K562 (cell line): ENCODE results near the gene WNT2. TPM values are rescaled to one million over a fixed set of nuclear protein-coding genes. Genes with fewer than 3 reads are reported as not detected.

Source experiments
- ATAC-seq: fragments of 200-7000 bp; cut with Tn5 transposase; 3 replicates; pipeline ENCODE4 v1.9.1; 2020; ENCODE audit warnings: moderate library complexity
- BruUV-seq: library from RNA; stranded (reverse); fragments of 400-500 nt; replicated peaks from 2 replicates; lab custom pipeline; 2021; lab: Mats Ljungman, UMichigan
- CTCF ChIA-PET: fragments of 300-600 bp; formaldehyde crosslinking; extraction: SDS; loops from one replicate; lab custom pipeline; 2021; ENCODE audit warnings: low intra/inter-chr PET ratio; lab: Yijun Ruan, JAX
- POLR2A ChIA-PET: fragments of 300-600, 350-650 bp; sonication (Branson Sonifier 250); formaldehyde crosslinking; extraction: SDS; loops from one replicate; lab custom pipeline; 2021; ENCODE audit warnings: antibody characterized with exemption, inconsistent platforms; lab: Yijun Ruan, JAX
- DNase-seq, 4 experiments: peaks; one replicate each; pipeline versions ENCODE4 v3.0.0 to v3.0.0-alpha.2; 2011 to 2018; ENCODE audit warnings: low spot score in 3 of 4, mixed read lengths in 3 of 4; ENCODE audit errors: extremely low read depth in 1 of 4
- FAIRE-seq: peaks from 2 replicates; lab custom pipeline; 2011; peaks lifted over from hg19 to GRCh38; lab: Jason Lieb, UNC
- H2AFZ ChIP-seq: 2 replicates; pipeline ENCODE4 v1.6.0; 2011; ENCODE audit warnings: low read depth, low read length, control low read depth, inconsistent platforms
- H3K27ac ChIP-seq: fragments of 200-600 bp; 3 replicates; pipeline ENCODE4 v1.8.0; 2011; ENCODE audit warnings: low read depth, mild to moderate bottlenecking, control low read depth, inconsistent platforms, low read length, moderate library complexity, mixed read lengths; ENCODE audit errors: extremely low read depth
- H3K27me3 ChIP-seq, 2 experiments: fragments of 300-600 bp in 1 of 2; 2 replicates in 1 of 2; 3 replicates in 1 of 2; pipeline versions ENCODE4 v1.6.0 to v1.8.0; 2011; ENCODE audit warnings: inconsistent platforms in 2 of 2, low read length in 2 of 2, mild to moderate bottlenecking in 1 of 2, mixed read lengths in 1 of 2, moderate library complexity in 1 of 2; ENCODE audit not compliant: control insufficient read depth in 2 of 2, insufficient read depth in 2 of 2
- H3K36me3 ChIP-seq: fragments of 300-600 bp; 3 replicates; pipeline ENCODE4 v1.8.0; 2011; ENCODE audit warnings: mild to moderate bottlenecking, low read length, inconsistent platforms; ENCODE audit not compliant: control insufficient read depth, insufficient read depth
- H3K4me1 ChIP-seq, 2 experiments: fragments of 200-600 bp in 1 of 2; replicated peaks in 1 of 2; 2 replicates in 1 of 2; 3 replicates in 1 of 2; pipeline versions ENCODE4 v1.5.1 to v1.8.0; 2011; ENCODE audit warnings: inconsistent platforms in 2 of 2, low read length in 2 of 2, mild to moderate bottlenecking in 1 of 2, mixed read lengths in 1 of 2, moderate library complexity in 1 of 2; ENCODE audit not compliant: control insufficient read depth in 2 of 2, insufficient read depth in 2 of 2
- H3K4me2 ChIP-seq: 2 replicates; pipeline ENCODE4 v1.6.1; 2011; ENCODE audit warnings: low read length, control low read depth, inconsistent platforms, mixed read lengths; ENCODE audit not compliant: insufficient read depth
- H3K4me3 ChIP-seq: fragments of 200-600 bp; sonication (generic), shearing (Covaris generic); 2 replicates; pipeline ENCODE4 v1.5.1; 2016; ENCODE audit warnings: control low read depth, inconsistent platforms
- H3K79me2 ChIP-seq: fragments of 200-600 bp; 3 replicates; pipeline ENCODE4 v1.8.0; 2011; ENCODE audit warnings: low read length, inconsistent platforms; ENCODE audit not compliant: control insufficient read depth, insufficient read depth
- H3K9ac ChIP-seq, 2 experiments: 2 replicates each; pipeline versions ENCODE4 v1.6.0 to v1.6.1; 2011; ENCODE audit warnings: low read depth in 2 of 2, low read length in 2 of 2, control low read depth in 1 of 2, inconsistent platforms in 1 of 2, mild to moderate bottlenecking in 1 of 2, mixed read lengths in 1 of 2; ENCODE audit not compliant: insufficient read depth in 1 of 2
- H3K9me1 ChIP-seq: one replicate; pipeline ENCODE4 v1.6.0; 2011; ENCODE audit warnings: inconsistent platforms, mild to moderate bottlenecking, low read length, moderate library complexity; ENCODE audit not compliant: control insufficient read depth, insufficient read depth
- H3K9me3 ChIP-seq: replicated peaks from 2 replicates; pipeline ENCODE4 v1.5.1; 2011; ENCODE audit warnings: low read depth, low read length, inconsistent platforms; ENCODE audit not compliant: control insufficient read depth, insufficient read depth
- H4K20me1 ChIP-seq: replicated peaks from 2 replicates; pipeline ENCODE4 v1.6.1; 2011; ENCODE audit warnings: low read length, inconsistent platforms, mixed read lengths; ENCODE audit not compliant: control insufficient read depth, insufficient read depth
- ATF1 ChIP-seq, 2 experiments: fragments of 450-650 bp in 1 of 2; IDR thresholded peaks; 2 replicates each; pipeline ENCODE4 v1.6.1; 2016; ENCODE audit warnings: missing compliant biosample characterization in 1 of 2, missing genetic modification characterization in 1 of 2
- COPS2 ChIP-seq: fragments of 450-650 bp; conservative IDR thresholded peaks from 2 replicates; pipeline ENCODE4 v1.6.1; 2016; ENCODE audit warnings: mild to moderate bottlenecking, moderate library complexity
- CREBBP ChIP-seq: IDR thresholded peaks from one replicate; pipeline ENCODE4 v1.6.1; 2012; ENCODE audit warnings: low read depth, mild to moderate bottlenecking, control low read depth, inconsistent platforms, low read length
- HEY1 ChIP-seq: fragments of 250-450 bp; sonication (Bioruptor Pico); IDR thresholded peaks from 2 replicates; pipeline ENCODE4 v1.5.0; 2020; ENCODE audit warnings: mild to moderate bottlenecking, moderate library complexity, borderline replicate concordance
- SMARCC2 ChIP-seq: fragments of 450-650 bp; IDR thresholded peaks from 2 replicates; pipeline ENCODE4 v1.6.1; 2017; ENCODE audit warnings: antibody characterized with exemption, moderate library complexity, mild to moderate bottlenecking, low read depth
- SP2 ChIP-seq: IDR thresholded peaks from 2 replicates; pipeline ENCODE4 v1.6.1; 2011; ENCODE audit warnings: mild to moderate bottlenecking, low read depth, low read length, moderate library complexity; ENCODE audit not compliant: poor library complexity, severe bottlenecking; ENCODE audit errors: extremely low read depth
- SREBF1 ChIP-seq: fragments of 150-350 bp; IDR thresholded peaks from 2 replicates; pipeline ENCODE4 v1.6.1; 2014; ENCODE audit warnings: antibody characterized with exemption, low read depth, low read length, borderline replicate concordance
- TRIM24 ChIP-seq, 2 experiments: fragments of 450-650 bp; IDR thresholded peaks; 2 replicates each; pipeline ENCODE4 v1.6.1; 2016
- ZNF444 ChIP-seq: fragments of 250-450 bp; sonication (Bioruptor Pico); IDR thresholded peaks from 2 replicates; pipeline ENCODE4 v1.4.0; 2020; ENCODE audit warnings: mild to moderate bottlenecking, moderate library complexity
- ZSCAN29 ChIP-seq: fragments of 450-650 bp; IDR thresholded peaks from 2 replicates; pipeline ENCODE4 v1.6.1; 2017
- WGBS: fragments of 100-300 bp; shearing (Covaris generic); methylation state at CpG from one replicate; pipeline ENCODE4 v1.1.6; 2016; ENCODE audit warnings: low coverage, mixed read lengths; ENCODE audit not compliant: insufficient coverage; ENCODE audit errors: missing lambda C conversion rate; 5-methylcytosine and 5-hydroxymethylcytosine counted together
- in situ Hi-C: fragments of 300-500 bp; cut with MboI; formaldehyde crosslinking; loops from 4 replicates; pipeline ENCODE4 v1.15.0; 2018; ENCODE audit warnings: inconsistent platforms, mixed read lengths
- intact Hi-C: fragments of 100-400 bp; cut with micrococcal nuclease; formaldehyde crosslinking; loops from 2 replicates; pipeline ENCODE4 v1.14.2; 2022
- polyA plus RNA-seq, 8 experiments: library from polyadenylated mRNA; depleted of rRNA in 4 of 8; stranded (reverse) in 5 of 8; unstranded in 3 of 8; fragments of >200 nt; fragmentation: Nextera tagmentation in 2 of 8; fragmentation: Illumina TruSeq in 1 of 8; extraction: Ambion mirVana in 2 of 8; extraction: Trizol in 1 of 8; gene quantifications; 2 replicates each; pipeline versions ENCODE4 v1.2.1 to v1.2.3, GENCODE V29; 2011 to 2014; ENCODE audit warnings: inconsistent platforms in 1 of 8, missing spikeins in 1 of 8
- total RNA-seq, 7 experiments: library from RNA; depleted of rRNA in 6 of 7; stranded (reverse); fragments of >200 nt in 6 of 7; fragmentation: Illumina TruSeq in 2 of 7; extraction: Trizol in 2 of 7; gene quantifications; 2 replicates each; pipeline versions ENCODE4 v1.2.1 to v1.2.3, GENCODE V29; 2011 to 2021; ENCODE audit warnings: low replicate concordance in 1 of 7
- TF ChIP-seq, protein P1 (sequence below): fragments of 450-650 bp; IDR thresholded peaks from 2 replicates; pipeline ENCODE4 v1.6.1; 2017; ENCODE audit warnings: mild to moderate bottlenecking, moderate library complexity
- TF ChIP-seq, protein P2 (sequence below), 3 experiments: fragments of 200-800 bp in 1 of 3; fragments of 250-450 bp in 1 of 3; fragments of 450-650 bp in 1 of 3; sonication (Bioruptor Pico) in 1 of 3; sonication (Bioruptor generic) in 1 of 3; formaldehyde crosslinking in 1 of 3; IDR thresholded peaks; 2 replicates each; pipeline versions ENCODE4 v1.6.1 to v1.8.0; 2016 to 2022; ENCODE audit warnings: mild to moderate bottlenecking in 2 of 3, missing genetic modification characterization in 2 of 3, missing compliant biosample characterization in 1 of 3, moderate library complexity in 1 of 3
- TF ChIP-seq, protein P3 (sequence below), 3 experiments: IDR thresholded peaks in 2 of 3; conservative IDR thresholded peaks in 1 of 3; 2 replicates each; pipeline ENCODE4 v1.5.1; 2011 to 2012; ENCODE audit warnings: low read length in 3 of 3, mild to moderate bottlenecking in 3 of 3, control low read depth in 2 of 3, improper control_type of control experiment in 1 of 3, inconsistent platforms in 1 of 3, low read depth in 1 of 3, mixed read lengths in 1 of 3, moderate library complexity in 1 of 3; ENCODE audit not compliant: insufficient read depth in 2 of 3

Gene WNT2
- total and polyA plus RNA-seq, 9 of the 15 experiments (the other 6 are each of a cell fraction or from before 2014, with no cell fraction given), result 0.04 TPM; not detected in 8

DNA sequence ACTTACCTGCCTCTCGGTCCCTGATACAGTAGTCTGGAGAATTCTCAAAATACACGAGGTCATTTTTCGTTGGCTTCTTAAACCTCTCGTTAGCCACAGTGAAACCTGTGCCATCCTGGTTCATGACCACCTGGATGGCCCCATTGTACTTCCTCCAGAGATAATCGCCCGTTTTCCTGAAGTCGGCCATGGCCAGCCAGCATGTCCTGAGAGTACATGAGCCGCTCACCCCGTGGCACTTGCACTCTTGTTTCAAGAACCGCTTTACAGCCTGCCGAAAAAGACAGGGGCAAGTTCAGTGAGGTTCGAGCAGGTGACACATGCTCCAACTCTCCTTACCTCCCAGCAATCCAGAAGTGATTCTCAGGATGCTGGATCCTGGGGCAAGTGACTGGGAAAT lies 25.3 kb downstream of the WNT2 start (continued):
- TF ChIP-seq SMARCC2 (no peak), ZNF444 (no peak), CREBBP (no peak), ATF1 (CRISPR knock-in tag; IDR thresholded peaks at IDR 0.05) (no peak), ATF1 (tag; IDR thresholded peaks at IDR 0.05) (no peak), ZSCAN29 (no peak)
- TF ChIP-seq, protein P1, sequence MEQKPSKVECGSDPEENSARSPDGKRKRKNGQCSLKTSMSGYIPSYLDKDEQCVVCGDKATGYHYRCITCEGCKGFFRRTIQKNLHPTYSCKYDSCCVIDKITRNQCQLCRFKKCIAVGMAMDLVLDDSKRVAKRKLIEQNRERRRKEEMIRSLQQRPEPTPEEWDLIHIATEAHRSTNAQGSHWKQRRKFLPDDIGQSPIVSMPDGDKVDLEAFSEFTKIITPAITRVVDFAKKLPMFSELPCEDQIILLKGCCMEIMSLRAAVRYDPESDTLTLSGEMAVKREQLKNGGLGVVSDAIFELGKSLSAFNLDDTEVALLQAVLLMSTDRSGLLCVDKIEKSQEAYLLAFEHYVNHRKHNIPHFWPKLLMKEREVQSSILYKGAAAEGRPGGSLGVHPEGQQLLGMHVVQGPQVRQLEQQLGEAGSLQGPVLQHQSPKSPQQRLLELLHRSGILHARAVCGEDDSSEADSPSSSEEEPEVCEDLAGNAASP, result no peak

DNA sequence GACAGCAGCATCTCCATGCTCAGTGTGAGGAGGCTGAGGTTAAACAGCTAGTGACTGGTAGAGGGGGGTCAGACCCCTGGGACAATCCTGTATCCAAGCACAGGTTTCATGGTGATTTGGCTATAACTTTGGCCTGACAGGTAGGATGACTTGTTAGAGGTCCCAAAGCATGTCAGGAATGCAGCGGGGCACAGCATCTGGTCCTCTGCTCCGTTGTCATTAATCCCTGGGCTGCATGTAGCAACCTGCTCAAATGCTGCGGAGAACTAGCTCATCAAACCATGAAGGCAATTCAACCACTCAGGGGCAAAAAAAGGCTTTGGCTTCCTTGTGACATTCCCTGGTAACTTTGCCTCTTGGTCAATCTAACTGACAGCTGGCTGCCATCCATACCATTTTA lies 26.8 kb downstream of the WNT2 start:
- POLR2A ChIA-PET, result interaction anchor here (0.8 to 1.8 kb wide), 2 partner anchors 10 kb away, joined by 3 to 8 read pairs; no protein-coding TSS in a partner anchor
- Histone ChIP-seq H3K27ac (no peak overlapping the region), H3K9ac (no peak overlapping the region), H3K9me3 (no peaks in the 10 kb centered on the region), H3K4me2 (no peak overlapping the region), H4K20me1 (no peaks in the 10 kb centered on the region), H3K36me3 (no peaks in the 10 kb centered on the region), H3K4me1 (no peaks in the 10 kb centered on the region), H3K9me1 (no peaks in the 10 kb centered on the region), H2AFZ (no peak overlapping the region), H3K4me3 (no peak overlapping the region), H3K79me2 (no peaks in the 10 kb centered on the region), H3K27me3 (peaks cover 30 to 46% of the 10 kb centered on the region in 2 experiments)
- 0% methylated on average over 3 of the region's 3 CpGs for WGBS
- no peak for DNase-seq
- intact Hi-C loops (no loop called here), in situ Hi-C loops (no loop called here)
- ATAC-seq, result no peak
- no TSS peak for BruUV-seq
- no peak for FAIRE-seq
- CTCF ChIA-PET, result no interaction called here
- TF ChIP-seq HEY1 (CRISPR knock-in tag) (no peak), SP2 (no peak), COPS2 (no peak), SREBF1 (no peak), TRIM24 (IDR thresholded peaks at IDR 0.05) (no peak)
- TF ChIP-seq, protein P2, sequence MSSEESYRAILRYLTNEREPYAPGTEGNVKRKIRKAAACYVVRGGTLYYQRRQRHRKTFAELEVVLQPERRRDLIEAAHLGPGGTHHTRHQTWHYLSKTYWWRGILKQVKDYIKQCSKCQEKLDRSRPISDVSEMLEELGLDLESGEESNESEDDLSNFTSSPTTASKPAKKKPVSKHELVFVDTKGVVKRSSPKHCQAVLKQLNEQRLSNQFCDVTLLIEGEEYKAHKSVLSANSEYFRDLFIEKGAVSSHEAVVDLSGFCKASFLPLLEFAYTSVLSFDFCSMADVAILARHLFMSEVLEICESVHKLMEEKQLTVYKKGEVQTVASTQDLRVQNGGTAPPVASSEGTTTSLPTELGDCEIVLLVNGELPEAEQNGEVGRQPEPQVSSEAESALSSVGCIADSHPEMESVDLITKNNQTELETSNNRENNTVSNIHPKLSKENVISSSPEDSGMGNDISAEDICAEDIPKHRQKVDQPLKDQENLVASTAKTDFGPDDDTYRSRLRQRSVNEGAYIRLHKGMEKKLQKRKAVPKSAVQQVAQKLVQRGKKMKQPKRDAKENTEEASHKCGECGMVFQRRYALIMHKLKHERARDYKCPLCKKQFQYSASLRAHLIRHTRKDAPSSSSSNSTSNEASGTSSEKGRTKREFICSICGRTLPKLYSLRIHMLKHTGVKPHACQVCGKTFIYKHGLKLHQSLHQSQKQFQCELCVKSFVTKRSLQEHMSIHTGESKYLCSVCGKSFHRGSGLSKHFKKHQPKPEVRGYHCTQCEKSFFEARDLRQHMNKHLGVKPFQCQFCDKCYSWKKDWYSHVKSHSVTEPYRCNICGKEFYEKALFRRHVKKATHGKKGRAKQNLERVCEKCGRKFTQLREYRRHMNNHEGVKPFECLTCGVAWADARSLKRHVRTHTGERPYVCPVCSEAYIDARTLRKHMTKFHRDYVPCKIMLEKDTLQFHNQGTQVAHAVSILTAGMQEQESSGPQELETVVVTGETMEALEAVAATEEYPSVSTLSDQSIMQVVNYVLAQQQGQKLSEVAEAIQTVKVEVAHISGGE (CRISPR knock-in tag; IDR thresholded peaks at IDR 0.05), result no peak
- TF ChIP-seq, protein P3, sequence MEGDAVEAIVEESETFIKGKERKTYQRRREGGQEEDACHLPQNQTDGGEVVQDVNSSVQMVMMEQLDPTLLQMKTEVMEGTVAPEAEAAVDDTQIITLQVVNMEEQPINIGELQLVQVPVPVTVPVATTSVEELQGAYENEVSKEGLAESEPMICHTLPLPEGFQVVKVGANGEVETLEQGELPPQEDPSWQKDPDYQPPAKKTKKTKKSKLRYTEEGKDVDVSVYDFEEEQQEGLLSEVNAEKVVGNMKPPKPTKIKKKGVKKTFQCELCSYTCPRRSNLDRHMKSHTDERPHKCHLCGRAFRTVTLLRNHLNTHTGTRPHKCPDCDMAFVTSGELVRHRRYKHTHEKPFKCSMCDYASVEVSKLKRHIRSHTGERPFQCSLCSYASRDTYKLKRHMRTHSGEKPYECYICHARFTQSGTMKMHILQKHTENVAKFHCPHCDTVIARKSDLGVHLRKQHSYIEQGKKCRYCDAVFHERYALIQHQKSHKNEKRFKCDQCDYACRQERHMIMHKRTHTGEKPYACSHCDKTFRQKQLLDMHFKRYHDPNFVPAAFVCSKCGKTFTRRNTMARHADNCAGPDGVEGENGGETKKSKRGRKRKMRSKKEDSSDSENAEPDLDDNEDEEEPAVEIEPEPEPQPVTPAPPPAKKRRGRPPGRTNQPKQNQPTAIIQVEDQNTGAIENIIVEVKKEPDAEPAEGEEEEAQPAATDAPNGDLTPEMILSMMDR (IDR thresholded peaks at IDR 0.05 in 2 of 3, conservative IDR thresholded peaks at IDR 0.05 in 1 of 3; ENCODE audit: insufficient read depth in 2 of 3, low read depth in 1 of 3, low read length in 3 of 3), result no peak
